Panc1 (cell line): Measurements from ENCODE around the gene SMC4. TPM values are rescaled to one million over a fixed set of nuclear protein-coding genes. Genes with fewer than 3 reads are reported as not detected.

Experiments used
- ATAC-seq: fragments of 200-7000 bp; cut with Tn5 transposase; 2 replicates; pipeline ENCODE4 v1.9.1; 2020; ENCODE audit warnings: mild to moderate bottlenecking, moderate library complexity
- BruUV-seq: library from RNA; stranded (reverse); fragments of 400-500 nt; replicated peaks from 2 replicates; lab custom pipeline; 2021; lab: Mats Ljungman, UMichigan
- CTCF ChIA-PET: fragments of 300-600 bp; sonication (Branson Sonifier 250); formaldehyde crosslinking; loops from one replicate; lab custom pipeline; 2022; ENCODE audit warnings: antibody characterized with exemption; lab: Charles Lee
- POLR2A ChIA-PET: fragments of 300-600 bp; sonication (Branson Sonifier 250); formaldehyde crosslinking; loops from one replicate; lab custom pipeline; 2022; ENCODE audit warnings: antibody characterized with exemption; lab: Charles Lee
- DNase-seq: peaks from one replicate; pipeline ENCODE4 v3.0.0-alpha.2; 2010; ENCODE audit warnings: low read depth, low spot score
- H3K27ac ChIP-seq: 2 replicates; pipeline ENCODE4 v1.5.1; 2011; ENCODE audit warnings: mild to moderate bottlenecking, low read length, inconsistent platforms
- H3K27me3 ChIP-seq: fragments of 200-500 bp; sonication (Bioruptor generic); 2 replicates; pipeline ENCODE4 v1.6.0; 2014; ENCODE audit warnings: low read length, inconsistent platforms; ENCODE audit not compliant: control insufficient read depth, insufficient read depth
- H3K36me3 ChIP-seq: fragments of 200-500 bp; sonication (Bioruptor generic); 2 replicates; pipeline ENCODE4 v1.5.1; 2014; ENCODE audit warnings: inconsistent platforms, mild to moderate bottlenecking, low read length, moderate library complexity; ENCODE audit not compliant: control insufficient read depth, insufficient read depth
- H3K4me1 ChIP-seq: 2 replicates; pipeline ENCODE4 v1.5.1; 2011; ENCODE audit warnings: inconsistent platforms, mild to moderate bottlenecking, low read length, moderate library complexity; ENCODE audit not compliant: control insufficient read depth, insufficient read depth
- H3K4me3 ChIP-seq, 2 experiments: 2 replicates each; pipeline ENCODE4 v1.5.1; 2011 to 2012; ENCODE audit warnings: low read depth in 2 of 2, low read length in 2 of 2, mild to moderate bottlenecking in 2 of 2, inconsistent platforms in 1 of 2, moderate library complexity in 1 of 2
- H3K9me3 ChIP-seq: fragments of 200-500 bp; sonication (Bioruptor generic); 2 replicates; pipeline ENCODE4 v1.5.1; 2014; ENCODE audit warnings: low read depth, mild to moderate bottlenecking, inconsistent platforms, low read length, moderate library complexity; ENCODE audit not compliant: control insufficient read depth, insufficient read depth
- POLR2AphosphoS5 ChIP-seq: IDR thresholded peaks from 2 replicates; pipeline ENCODE4 v1.6.1; 2012; ENCODE audit warnings: mild to moderate bottlenecking, low read depth, low read length, moderate library complexity
- SIN3A ChIP-seq: IDR thresholded peaks from 2 replicates; pipeline ENCODE4 v1.6.1; 2012; ENCODE audit warnings: low read depth, mild to moderate bottlenecking, low read length, moderate library complexity, borderline replicate concordance; ENCODE audit not compliant: insufficient read depth
- TCF7L2 ChIP-seq: IDR thresholded peaks from 2 replicates; pipeline ENCODE4 v1.6.1; 2011; ENCODE audit warnings: mild to moderate bottlenecking, low read depth, low read length, inconsistent platforms
- in situ Hi-C: cut with HindIII; loops from 2 replicates; pipeline ENCODE4 v1.10.0; 2016; ENCODE audit warnings: low sequenced_read_pairs, low pct_unique_long_range_greater_than_20kb
- intact Hi-C: fragments of 100-400 bp; cut with micrococcal nuclease; formaldehyde crosslinking; loops from one replicate; pipeline ENCODE4 v1.10.0; 2022; ENCODE audit not compliant: unreplicated experiment
- total RNA-seq: library from RNA; stranded (reverse); gene quantifications from one replicate; pipeline ENCODE4 v1.2.1, GENCODE V29; 2021; ENCODE audit not compliant: unreplicated experiment
- TF ChIP-seq, protein P1 (sequence below), 2 experiments: IDR thresholded peaks; 2 replicates each; pipeline ENCODE4 v1.6.1; 2011 to 2012; ENCODE audit warnings: low read depth in 2 of 2, control low read depth in 1 of 2, low read length in 1 of 2, mild to moderate bottlenecking in 1 of 2, moderate library complexity in 1 of 2; ENCODE audit not compliant: insufficient read depth in 1 of 2
- TF ChIP-seq, protein P2 (sequence below): fragments of 450-650 bp; IDR thresholded peaks from 2 replicates; pipeline ENCODE4 v1.5.1; 2017; ENCODE audit warnings: mild to moderate bottlenecking

SMC4 gene
- total RNA-seq, 1 experiment from 2014 or later: 160 TPM

DNA sequence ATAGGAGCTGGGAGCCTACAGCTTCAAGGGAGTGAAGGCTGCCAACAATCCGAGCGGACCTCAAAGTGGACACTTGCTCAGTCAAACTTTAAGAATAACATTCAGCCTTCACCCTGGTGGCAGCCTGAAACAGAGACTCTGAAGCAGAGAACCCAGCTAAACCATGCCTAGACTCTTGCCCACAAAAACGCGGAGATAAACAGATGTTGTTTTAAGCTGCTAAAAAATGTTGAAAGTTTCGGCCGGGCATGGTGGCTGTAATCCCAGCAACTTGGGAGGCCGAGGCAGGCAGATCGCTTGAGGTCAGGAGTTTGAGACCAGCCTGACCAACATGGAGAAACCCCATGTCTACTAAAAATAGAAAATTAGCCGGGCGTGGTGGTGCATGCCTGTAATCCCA lies 79.9 kb downstream of the SMC4 start:
- no peak for TF ChIP-seq TCF7L2
- no peak for TF ChIP-seq POLR2AphosphoS5
- TF ChIP-seq, protein P1, sequence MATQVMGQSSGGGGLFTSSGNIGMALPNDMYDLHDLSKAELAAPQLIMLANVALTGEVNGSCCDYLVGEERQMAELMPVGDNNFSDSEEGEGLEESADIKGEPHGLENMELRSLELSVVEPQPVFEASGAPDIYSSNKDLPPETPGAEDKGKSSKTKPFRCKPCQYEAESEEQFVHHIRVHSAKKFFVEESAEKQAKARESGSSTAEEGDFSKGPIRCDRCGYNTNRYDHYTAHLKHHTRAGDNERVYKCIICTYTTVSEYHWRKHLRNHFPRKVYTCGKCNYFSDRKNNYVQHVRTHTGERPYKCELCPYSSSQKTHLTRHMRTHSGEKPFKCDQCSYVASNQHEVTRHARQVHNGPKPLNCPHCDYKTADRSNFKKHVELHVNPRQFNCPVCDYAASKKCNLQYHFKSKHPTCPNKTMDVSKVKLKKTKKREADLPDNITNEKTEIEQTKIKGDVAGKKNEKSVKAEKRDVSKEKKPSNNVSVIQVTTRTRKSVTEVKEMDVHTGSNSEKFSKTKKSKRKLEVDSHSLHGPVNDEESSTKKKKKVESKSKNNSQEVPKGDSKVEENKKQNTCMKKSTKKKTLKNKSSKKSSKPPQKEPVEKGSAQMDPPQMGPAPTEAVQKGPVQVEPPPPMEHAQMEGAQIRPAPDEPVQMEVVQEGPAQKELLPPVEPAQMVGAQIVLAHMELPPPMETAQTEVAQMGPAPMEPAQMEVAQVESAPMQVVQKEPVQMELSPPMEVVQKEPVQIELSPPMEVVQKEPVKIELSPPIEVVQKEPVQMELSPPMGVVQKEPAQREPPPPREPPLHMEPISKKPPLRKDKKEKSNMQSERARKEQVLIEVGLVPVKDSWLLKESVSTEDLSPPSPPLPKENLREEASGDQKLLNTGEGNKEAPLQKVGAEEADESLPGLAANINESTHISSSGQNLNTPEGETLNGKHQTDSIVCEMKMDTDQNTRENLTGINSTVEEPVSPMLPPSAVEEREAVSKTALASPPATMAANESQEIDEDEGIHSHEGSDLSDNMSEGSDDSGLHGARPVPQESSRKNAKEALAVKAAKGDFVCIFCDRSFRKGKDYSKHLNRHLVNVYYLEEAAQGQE (IDR thresholded peaks at IDR 0.05; ENCODE audit: insufficient read depth in 1 of 2, low read depth in 2 of 2, low read length in 1 of 2): no peak
- TF ChIP-seq, protein P2, sequence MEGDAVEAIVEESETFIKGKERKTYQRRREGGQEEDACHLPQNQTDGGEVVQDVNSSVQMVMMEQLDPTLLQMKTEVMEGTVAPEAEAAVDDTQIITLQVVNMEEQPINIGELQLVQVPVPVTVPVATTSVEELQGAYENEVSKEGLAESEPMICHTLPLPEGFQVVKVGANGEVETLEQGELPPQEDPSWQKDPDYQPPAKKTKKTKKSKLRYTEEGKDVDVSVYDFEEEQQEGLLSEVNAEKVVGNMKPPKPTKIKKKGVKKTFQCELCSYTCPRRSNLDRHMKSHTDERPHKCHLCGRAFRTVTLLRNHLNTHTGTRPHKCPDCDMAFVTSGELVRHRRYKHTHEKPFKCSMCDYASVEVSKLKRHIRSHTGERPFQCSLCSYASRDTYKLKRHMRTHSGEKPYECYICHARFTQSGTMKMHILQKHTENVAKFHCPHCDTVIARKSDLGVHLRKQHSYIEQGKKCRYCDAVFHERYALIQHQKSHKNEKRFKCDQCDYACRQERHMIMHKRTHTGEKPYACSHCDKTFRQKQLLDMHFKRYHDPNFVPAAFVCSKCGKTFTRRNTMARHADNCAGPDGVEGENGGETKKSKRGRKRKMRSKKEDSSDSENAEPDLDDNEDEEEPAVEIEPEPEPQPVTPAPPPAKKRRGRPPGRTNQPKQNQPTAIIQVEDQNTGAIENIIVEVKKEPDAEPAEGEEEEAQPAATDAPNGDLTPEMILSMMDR: no peak
- no peak for TF ChIP-seq SIN3A
- ATAC-seq: no peak
- no peaks in the 10 kb centered on the region for H3K27me3 ChIP-seq
- BruUV-seq: no TSS peak
- DNase-seq: no peak
- no peak overlapping the region for H3K4me3 ChIP-seq
- CTCF ChIA-PET: no interaction called here
- H3K36me3 ChIP-seq: no peaks in the 10 kb centered on the region
- POLR2A ChIA-PET: no interaction called here
- intact Hi-C loops: no loop called here
- no peaks in the 10 kb centered on the region for H3K9me3 ChIP-seq
- in situ Hi-C loops: no loop called here
- no peak overlapping the region for H3K27ac ChIP-seq
- H3K4me1 ChIP-seq: no peaks in the 10 kb centered on the region

DNA sequence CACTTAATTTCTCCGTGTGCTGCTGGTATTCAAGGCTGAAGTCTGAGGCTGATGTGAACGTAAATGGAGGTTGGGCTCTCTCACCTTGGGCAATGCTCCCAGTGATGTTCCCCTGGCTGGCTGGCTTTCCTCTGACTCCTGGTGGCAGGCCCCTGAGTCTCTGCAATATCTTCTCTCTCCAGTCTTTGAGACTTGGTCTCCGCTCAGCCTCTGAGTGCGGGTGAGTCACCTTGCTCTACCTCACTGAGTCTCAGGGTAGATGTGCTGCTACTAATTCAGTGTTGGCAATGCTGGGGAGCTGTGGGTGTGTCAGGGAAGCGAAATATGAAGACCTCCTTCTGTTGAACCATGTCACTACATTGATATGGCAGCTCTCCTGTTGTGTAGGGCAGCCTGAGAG lies 81.5 kb downstream of the SMC4 start:
- in situ Hi-C loops: no loop called here
- no peak for ATAC-seq
- Histone ChIP-seq H3K36me3 (no peaks in the 10 kb centered on the region), H3K27ac (no peak overlapping the region), H3K4me3 (no peak overlapping the region), H3K9me3 (no peaks in the 10 kb centered on the region), H3K27me3 (no peaks in the 10 kb centered on the region), H3K4me1 (no peaks in the 10 kb centered on the region)
- intact Hi-C loops: no loop called here
- ChIA-PET CTCF (no interaction called here), POLR2A (no interaction called here)
- TF ChIP-seq TCF7L2 (no peak), POLR2AphosphoS5 (no peak), SIN3A (no peak)
- TF ChIP-seq, protein P2: no peak
- TF ChIP-seq, protein P1 (IDR thresholded peaks at IDR 0.05; ENCODE audit: insufficient read depth in 1 of 2, low read depth in 2 of 2, low read length in 1 of 2): no peak
- no peak for DNase-seq
- BruUV-seq: no TSS peak
